BE2C (cell line): Measurements from ENCODE around the gene ZBTB42.
A peak's percentile ranks its signal among the peaks of the same experiment; 100 is the strongest.

ENCODE experiments used
- DNase-seq: peaks from one replicate; pipeline ENCODE4 v3.0.0-alpha.2; 2020
- H3K27me3 ChIP-seq: fragments of 250-450 bp; sonication (Bioruptor Pico); 2 replicates; pipeline ENCODE4 v1.5.1; 2020; ENCODE audit warnings: mild to moderate bottlenecking
- H3K36me3 ChIP-seq: fragments of 250-450 bp; sonication (Bioruptor Pico); 2 replicates; pipeline ENCODE4 v1.5.1; 2020; ENCODE audit warnings: mild to moderate bottlenecking
- H3K4me1 ChIP-seq: fragments of 250-450 bp; sonication (Bioruptor Pico); 2 replicates; pipeline ENCODE4 v1.5.1; 2020
- H3K4me3 ChIP-seq: 2 replicates; pipeline ENCODE4 v1.5.1; 2011; ENCODE audit warnings: low read depth, low read length
- H3K9me3 ChIP-seq: fragments of 250-450 bp; sonication (Bioruptor Pico); 2 replicates; pipeline ENCODE4 v1.5.1; 2020
- TF ChIP-seq, protein P1 (sequence below): IDR thresholded peaks from 2 replicates; pipeline ENCODE4 v1.5.1; 2012; ENCODE audit warnings: mild to moderate bottlenecking, low read depth, low read length

The ZBTB42 gene

DNA sequence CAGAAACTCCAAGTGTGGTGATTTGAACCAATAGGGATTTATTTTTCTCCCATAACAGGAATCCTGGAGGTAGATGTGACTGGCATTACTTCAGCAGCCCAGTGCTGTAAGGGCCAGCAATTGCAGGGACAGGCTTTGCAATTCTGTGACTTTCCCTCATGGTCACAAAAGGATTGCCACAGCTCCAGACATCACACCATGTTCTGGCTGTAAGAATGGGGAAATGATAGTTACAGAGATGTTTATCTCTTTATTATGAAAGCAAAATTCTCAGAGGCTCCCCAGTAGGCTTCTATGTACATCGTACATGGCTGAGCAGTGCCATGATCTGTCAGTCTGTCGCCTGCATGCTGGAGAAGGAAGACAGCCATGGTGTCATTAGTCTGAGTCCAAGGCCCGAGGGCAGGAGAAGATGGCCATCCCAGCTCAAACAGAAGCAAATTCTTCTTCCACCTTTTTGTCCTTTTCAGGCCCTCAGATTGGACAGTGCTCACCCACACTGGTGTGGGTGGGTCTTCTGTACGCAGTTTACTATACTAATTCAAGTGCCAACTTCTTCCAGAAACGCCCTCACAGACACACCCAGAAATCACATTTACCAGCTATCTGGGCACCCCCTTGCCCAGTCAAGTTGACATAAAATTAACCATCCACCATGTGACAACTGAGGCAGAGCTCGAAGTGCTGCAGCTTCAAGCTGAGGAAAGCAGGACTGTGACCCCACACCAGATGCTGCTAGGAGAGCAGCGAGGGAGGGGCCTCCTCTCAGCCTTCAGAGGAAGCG is 17.2 kb downstream of the ZBTB42 start:
- TF ChIP-seq, protein P1, sequence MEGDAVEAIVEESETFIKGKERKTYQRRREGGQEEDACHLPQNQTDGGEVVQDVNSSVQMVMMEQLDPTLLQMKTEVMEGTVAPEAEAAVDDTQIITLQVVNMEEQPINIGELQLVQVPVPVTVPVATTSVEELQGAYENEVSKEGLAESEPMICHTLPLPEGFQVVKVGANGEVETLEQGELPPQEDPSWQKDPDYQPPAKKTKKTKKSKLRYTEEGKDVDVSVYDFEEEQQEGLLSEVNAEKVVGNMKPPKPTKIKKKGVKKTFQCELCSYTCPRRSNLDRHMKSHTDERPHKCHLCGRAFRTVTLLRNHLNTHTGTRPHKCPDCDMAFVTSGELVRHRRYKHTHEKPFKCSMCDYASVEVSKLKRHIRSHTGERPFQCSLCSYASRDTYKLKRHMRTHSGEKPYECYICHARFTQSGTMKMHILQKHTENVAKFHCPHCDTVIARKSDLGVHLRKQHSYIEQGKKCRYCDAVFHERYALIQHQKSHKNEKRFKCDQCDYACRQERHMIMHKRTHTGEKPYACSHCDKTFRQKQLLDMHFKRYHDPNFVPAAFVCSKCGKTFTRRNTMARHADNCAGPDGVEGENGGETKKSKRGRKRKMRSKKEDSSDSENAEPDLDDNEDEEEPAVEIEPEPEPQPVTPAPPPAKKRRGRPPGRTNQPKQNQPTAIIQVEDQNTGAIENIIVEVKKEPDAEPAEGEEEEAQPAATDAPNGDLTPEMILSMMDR = no peak
- H3K4me3 ChIP-seq = no peak overlapping the region

DNA sequence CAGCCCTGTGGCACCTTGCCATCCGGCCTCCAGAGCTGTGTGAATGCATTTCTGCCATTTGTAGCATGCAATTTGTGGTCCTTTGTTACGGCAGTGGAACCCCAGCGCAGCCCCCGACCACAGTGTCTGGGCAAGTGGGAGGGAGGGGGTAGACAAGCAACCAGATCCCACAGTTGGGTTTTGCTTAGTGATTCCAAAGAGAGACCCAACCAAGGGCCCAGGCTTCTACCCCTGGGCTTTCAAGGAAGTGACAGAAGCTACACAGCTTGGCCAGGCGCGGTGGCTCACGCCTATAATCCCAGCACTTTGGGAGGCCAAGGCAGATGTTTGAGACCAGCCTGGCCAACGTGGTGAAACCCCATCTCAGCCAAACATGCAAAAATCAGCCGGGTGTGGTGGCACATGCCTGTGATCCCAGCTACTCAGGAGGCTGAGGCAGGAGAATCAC is 17.8 kb downstream of the ZBTB42 start:
- no peaks in the 10 kb centered on the region for H3K9me3 ChIP-seq
- H3K27me3 ChIP-seq = no peaks in the 10 kb centered on the region
- no peak overlapping the region for H3K4me3 ChIP-seq
- H3K36me3 ChIP-seq = no peaks in the 10 kb centered on the region
- no peak for DNase-seq
- H3K4me1 ChIP-seq = peaks cover 3% of the 10 kb centered on the region
- TF ChIP-seq, protein P1 = no peak

More for the DNA sequence above, 17.2 kb downstream of the ZBTB42 start:
- DNase-seq = no peak
- Histone ChIP-seq H3K4me1 (peaks cover 3% of the 10 kb centered on the region), H3K36me3 (no peaks in the 10 kb centered on the region), H3K9me3 (no peaks in the 10 kb centered on the region), H3K27me3 (no peaks in the 10 kb centered on the region)

DNA sequence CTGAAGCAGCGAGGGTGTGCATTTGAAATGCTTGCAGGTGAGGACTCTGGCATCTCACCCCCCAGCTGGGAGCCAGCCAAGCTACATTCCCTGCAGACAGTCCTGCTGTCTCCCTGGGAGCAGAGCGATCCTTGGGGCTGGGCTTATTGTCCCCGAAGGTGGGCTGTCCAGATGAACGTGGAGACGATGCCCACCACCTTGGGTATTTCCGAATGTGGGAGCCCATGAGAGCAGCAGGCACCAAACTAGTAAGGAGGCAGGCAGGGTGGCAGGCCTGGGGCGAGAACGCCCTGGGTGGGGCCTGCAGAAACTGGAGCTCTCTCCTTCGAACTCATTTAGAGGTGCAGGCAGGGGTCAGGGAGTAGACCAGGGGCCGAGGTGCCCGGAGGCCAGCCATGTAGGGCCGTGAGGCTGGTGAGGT is 18.5 kb downstream of the ZBTB42 start:
- H3K27me3 ChIP-seq = no peaks in the 10 kb centered on the region
- no peak for DNase-seq
- TF ChIP-seq, protein P1 = no peak

DNA sequence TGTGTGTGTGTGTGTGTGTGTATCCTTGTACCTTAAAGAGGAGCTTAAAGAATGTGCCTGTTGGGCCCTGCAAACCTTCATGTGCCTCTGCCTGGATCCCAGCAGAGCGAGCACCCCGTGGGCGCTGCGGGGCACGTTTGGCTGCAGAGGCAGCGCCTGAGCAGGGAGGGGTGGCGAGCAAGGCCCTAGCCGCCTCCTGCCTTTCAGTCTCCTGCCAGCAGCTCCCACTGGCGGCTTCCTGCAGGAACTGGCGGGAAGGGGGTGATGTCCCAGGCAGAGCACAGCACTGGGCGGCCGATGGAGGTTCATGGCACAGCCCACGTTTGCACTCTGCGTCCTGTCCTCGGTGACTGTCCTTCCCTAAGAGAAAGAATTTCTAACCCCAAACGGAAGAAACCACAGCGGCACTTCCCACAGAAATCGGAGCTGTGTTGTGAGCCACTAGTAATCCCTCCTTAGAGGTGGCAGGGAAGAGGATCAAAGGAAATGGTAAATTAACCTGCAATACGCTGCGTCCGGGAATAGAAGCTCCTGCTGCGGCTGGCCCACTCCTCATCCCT is 19.8 kb downstream of the ZBTB42 start:
- H3K9me3 ChIP-seq = no peaks in the 10 kb centered on the region
- H3K4me1 ChIP-seq = peaks cover 3% of the 10 kb centered on the region
- DNase-seq = peak; percentile 92
- no peaks in the 10 kb centered on the region for H3K36me3 ChIP-seq
- TF ChIP-seq, protein P1 = peak; percentile 70
- no peaks in the 10 kb centered on the region for H3K27me3 ChIP-seq
- H3K4me3 ChIP-seq = no peak overlapping the region

More for the DNA sequence above, 18.5 kb downstream of the ZBTB42 start:
- Histone ChIP-seq H3K9me3 (no peaks in the 10 kb centered on the region), H3K4me1 (peaks cover 3% of the 10 kb centered on the region), H3K4me3 (no peak overlapping the region), H3K36me3 (no peaks in the 10 kb centered on the region)

DNA sequence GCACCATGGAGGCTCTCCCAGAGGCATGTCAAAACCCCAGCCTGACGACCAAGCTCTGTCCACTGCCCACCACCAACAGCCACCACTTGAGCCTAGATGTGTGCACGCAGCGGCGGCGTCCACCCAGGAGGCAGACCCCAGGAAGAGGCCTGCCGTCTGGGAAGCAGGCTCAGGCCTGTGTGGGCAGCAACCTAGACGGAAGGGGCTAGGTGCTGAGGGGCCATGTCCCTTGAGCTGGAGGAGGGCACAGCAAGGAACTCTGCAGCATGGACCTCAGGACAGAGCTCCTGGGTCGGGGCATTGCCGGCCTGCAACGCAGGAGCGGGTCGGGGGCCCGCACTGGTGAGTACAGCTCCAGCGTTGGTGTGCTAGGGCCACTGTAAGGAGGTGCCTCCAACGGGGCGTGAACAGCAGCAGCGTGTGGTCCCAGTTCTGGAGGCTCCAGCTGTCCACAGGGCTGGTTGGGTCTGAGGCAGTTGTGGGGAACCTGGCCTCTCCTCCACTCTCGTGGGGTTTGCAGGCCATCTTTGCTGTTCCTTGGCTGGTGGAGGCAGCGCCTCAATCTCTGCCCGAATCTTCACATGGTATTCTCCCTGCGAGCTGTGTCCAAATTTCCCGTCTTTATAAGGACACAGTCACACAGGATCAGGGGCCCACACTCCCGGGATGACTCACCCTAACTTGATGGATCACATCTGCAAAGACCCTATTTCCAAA is 20.5 kb downstream of the ZBTB42 start:
- no peak overlapping the region for H3K4me3 ChIP-seq
- no peaks in the 10 kb centered on the region for H3K9me3 ChIP-seq
- H3K36me3 ChIP-seq = no peaks in the 10 kb centered on the region
- no peaks in the 10 kb centered on the region for H3K27me3 ChIP-seq
- no peak for DNase-seq
- peaks cover 3% of the 10 kb centered on the region for H3K4me1 ChIP-seq
- TF ChIP-seq, protein P1 = no peak
